GM12892 (cell line): ENCODE data around the gene FAM20A.

ENCODE experiments used
- DNase-seq: peaks from one replicate; pipeline ENCODE4 v3.0.0; 2011; ENCODE audit not compliant: insufficient read length
- FAIRE-seq: peaks from 2 replicates; lab custom pipeline; 2011; peaks lifted over from hg19 to GRCh38; lab: Jason Lieb, UNC
- POLR2A ChIP-seq: IDR thresholded peaks from 2 replicates; pipeline ENCODE4 v1.6.1; 2011; ENCODE audit warnings: low read depth, low read length, control low read depth
- POLR2AphosphoS5 ChIP-seq: IDR thresholded peaks from 2 replicates; pipeline ENCODE4 v1.6.1; 2011; ENCODE audit warnings: low read depth, low read length, control low read depth
- TAF1 ChIP-seq: IDR thresholded peaks from 2 replicates; pipeline ENCODE4 v1.6.1; 2011; ENCODE audit warnings: low read depth, mild to moderate bottlenecking, control low read depth, low read length, borderline replicate concordance

Gene FAM20A

DNA sequence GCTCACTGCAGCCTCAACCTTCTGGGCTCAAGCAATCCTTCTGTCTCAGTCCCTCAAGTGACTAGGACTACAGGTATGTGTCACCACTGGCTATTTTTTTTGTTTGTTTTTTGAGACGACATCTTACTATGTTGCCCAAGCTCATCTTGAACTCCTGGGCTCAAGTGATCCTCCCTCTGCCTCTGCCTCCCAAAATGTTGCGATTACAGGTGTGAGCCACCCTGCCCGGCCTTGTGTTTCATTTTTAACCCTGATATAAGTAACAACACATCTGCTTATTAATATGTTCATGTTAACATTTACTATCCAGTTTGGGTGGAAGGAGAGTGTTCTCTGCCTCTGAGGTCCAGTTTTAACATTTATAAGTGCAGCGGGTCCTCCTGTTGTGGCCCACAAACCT lies 3.1 kb downstream of the FAM20A start:
- no peak for FAIRE-seq
- TF ChIP-seq POLR2AphosphoS5 (no peak), TAF1 (no peak), POLR2A (no peak)
- no peak for DNase-seq

GRCh38 chr17:68596411-68596945 lies 4.7 kb downstream of the FAM20A start:
- no peak for FAIRE-seq
- DNase-seq: no peak
- no peak for TF ChIP-seq POLR2AphosphoS5
- no peak for TF ChIP-seq TAF1
- no peak for TF ChIP-seq POLR2A

- DNase-seq (no peak), FAIRE-seq (no peak)
- TF ChIP-seq POLR2AphosphoS5: no peak
- TF ChIP-seq TAF1: no peak
- TF ChIP-seq POLR2A: no peak
Measured at GRCh38 chr17:68595986-68596385, 5.2 kb downstream of the FAM20A start.

- FAIRE-seq (no peak), DNase-seq (no peak)
- TF ChIP-seq POLR2AphosphoS5: no peak
- TF ChIP-seq TAF1: no peak
- TF ChIP-seq POLR2A: no peak
Measured at GRCh38 chr17:68595496-68595895, 5.7 kb downstream of the FAM20A start.

DNA sequence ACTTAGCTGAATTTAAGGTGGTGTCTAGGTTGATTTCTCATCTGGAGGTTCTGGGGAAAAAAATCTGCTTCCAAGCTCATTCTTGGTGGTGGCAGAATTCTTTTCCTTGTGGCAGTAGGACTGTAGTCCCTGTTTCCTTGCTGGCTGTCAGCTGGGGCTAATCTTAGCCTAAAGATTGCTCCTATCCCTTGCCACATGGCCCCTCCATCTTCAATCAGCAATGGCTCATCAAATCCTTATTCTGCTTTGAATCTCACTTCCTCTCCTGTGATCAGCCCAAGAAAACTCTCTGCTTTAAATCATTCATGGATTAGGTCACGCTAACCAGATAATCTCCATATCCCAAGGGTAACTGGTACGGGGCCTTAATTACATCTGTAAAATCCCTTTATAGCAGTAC lies 6.6 kb downstream of the FAM20A start:
- DNase-seq (no peak), FAIRE-seq (no peak)
- TF ChIP-seq POLR2AphosphoS5: no peak
- no peak for TF ChIP-seq POLR2A
- no peak for TF ChIP-seq TAF1

- no peak for TF ChIP-seq TAF1
- no peak for TF ChIP-seq POLR2AphosphoS5
- TF ChIP-seq POLR2A: no peak
- DNase-seq: no peak
- no peak for FAIRE-seq
Measured at GRCh38 chr17:68592682-68593641, 8.2 kb downstream of the FAM20A start.

- FAIRE-seq (no peak), DNase-seq (no peak)
- TF ChIP-seq TAF1 (no peak), POLR2AphosphoS5 (no peak), POLR2A (no peak)
Measured at GRCh38 chr17:68592009-68592408, 9.2 kb downstream of the FAM20A start.

- no peak for DNase-seq
- no peak for FAIRE-seq
Measured at GRCh38 chr17:68591583-68591982, 9.6 kb downstream of the FAM20A start.

GRCh38 chr17:68589086-68589485 lies 12.1 kb downstream of the FAM20A start:
- no peak for DNase-seq
- no peak for FAIRE-seq
- no peak for TF ChIP-seq TAF1
- no peak for TF ChIP-seq POLR2A
- TF ChIP-seq POLR2AphosphoS5: no peak

More at GRCh38 chr17:68591583-68591982, 9.6 kb downstream of the FAM20A start:
- TF ChIP-seq TAF1: no peak
- no peak for TF ChIP-seq POLR2AphosphoS5
- no peak for TF ChIP-seq POLR2A

- TF ChIP-seq TAF1: no peak
- no peak for TF ChIP-seq POLR2A
- no peak for TF ChIP-seq POLR2AphosphoS5
- DNase-seq: no peak
- FAIRE-seq: no peak
Measured at GRCh38 chr17:68588362-68588761, 12.8 kb downstream of the FAM20A start.

DNA sequence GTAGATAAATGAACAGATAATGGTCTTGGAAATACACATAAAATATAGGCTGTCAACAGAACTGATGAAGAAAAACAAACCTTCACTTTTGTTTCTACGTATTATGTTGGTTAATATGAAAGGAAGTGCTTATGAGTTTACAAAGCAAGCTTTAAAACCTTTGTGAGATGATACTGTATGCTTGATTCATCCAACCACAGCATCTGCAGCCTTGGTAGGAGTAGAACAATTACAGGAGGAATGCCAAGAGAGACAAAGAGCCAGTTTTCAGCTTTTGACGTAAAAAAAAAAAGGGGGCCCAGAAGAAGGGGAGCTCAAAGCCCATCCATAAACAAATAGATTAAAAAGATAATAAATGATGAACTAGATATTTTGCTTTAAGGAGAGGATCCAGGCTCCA lies 13.3 kb downstream of the FAM20A start:
- DNase-seq: no peak
- FAIRE-seq: no peak
- TF ChIP-seq TAF1: no peak

DNA sequence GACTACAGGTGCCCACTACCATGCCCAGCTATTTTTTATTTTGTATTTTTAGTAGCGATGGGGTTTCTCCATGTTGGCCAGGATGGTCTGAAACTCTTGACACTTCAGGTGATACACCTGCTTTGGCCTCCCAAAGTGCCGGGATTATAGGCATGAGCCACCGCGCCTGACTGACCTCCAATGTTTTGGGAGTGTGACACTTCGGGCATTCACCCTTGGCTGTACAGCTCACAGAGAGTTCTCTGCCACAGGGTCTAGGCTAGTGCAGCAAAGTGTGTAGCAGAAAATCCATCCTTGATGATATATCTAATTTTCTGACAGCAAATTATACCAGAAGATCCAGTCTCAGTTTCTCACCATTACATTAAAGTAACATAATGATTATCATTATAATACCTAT lies 14.1 kb downstream of the FAM20A start:
- FAIRE-seq (no peak), DNase-seq (no peak)
- TF ChIP-seq TAF1 (no peak), POLR2A (no peak), POLR2AphosphoS5 (no peak)
